Activated T-helper 1 cell treated with anti-CD3 and anti-CD28 coated beads, Interleukin-12 subunit alpha, Interleukin-12 subunit beta, Interleukin-2, Interleukin-4 antibody, amounts not matched to agents 30 ng/mL and 10 ng/mL and 1 ng/mL, durations not matched to agents 14 hours and 24 hours and 36 hours (primary cell): Measurements from ENCODE around the gene TMEM134. TPM values are rescaled to one million over a fixed set of nuclear protein-coding genes. Genes with fewer than 3 reads are reported as not detected.
"Not testable (repeated sequence)": the region's sequence is repeated elsewhere in the genome, so short reads cannot be mapped to it uniquely, and the experiment has no call there.

Experiments
- DNase-seq: peaks from one replicate; pipeline ENCODE4 v3.0.0; 2021; ENCODE audit warnings: low spot score
- H3K27ac Mint-ChIP-seq: one replicate; pipeline ENCODE4 v1.8.0; 2021; ENCODE audit warnings: mild to moderate bottlenecking, mixed read lengths
- H3K27me3 Mint-ChIP-seq: one replicate; pipeline ENCODE4 v1.8.0; 2022; ENCODE audit warnings: mild to moderate bottlenecking, moderate library complexity, mixed read lengths; ENCODE audit not compliant: insufficient read depth
- H3K36me3 Mint-ChIP-seq: one replicate; pipeline ENCODE4 v1.8.0; 2021; ENCODE audit warnings: low read depth, mixed read lengths
- H3K4me1 Mint-ChIP-seq: one replicate; pipeline ENCODE4 v1.8.0; 2021; ENCODE audit warnings: low read depth, mixed read lengths
- H3K4me3 Mint-ChIP-seq: one replicate; pipeline ENCODE4 v1.8.0; 2021; ENCODE audit warnings: mild to moderate bottlenecking, moderate library complexity, mixed read lengths
- H3K9me3 Mint-ChIP-seq: one replicate; pipeline ENCODE4 v1.8.0; 2021; ENCODE audit warnings: mixed read lengths
- intact Hi-C: fragments of 100-400 bp; cut with micrococcal nuclease; formaldehyde crosslinking; loops from one replicate; pipeline ENCODE4 v1.15.1; 2024
- total RNA-seq: library from RNA; stranded (reverse); gene quantifications from 2 replicates; pipeline ENCODE4 v1.2.3, GENCODE V29; 2022

Gene TMEM134
- total RNA-seq, 1 donor from 2014 or later = 61.4 TPM

DNA sequence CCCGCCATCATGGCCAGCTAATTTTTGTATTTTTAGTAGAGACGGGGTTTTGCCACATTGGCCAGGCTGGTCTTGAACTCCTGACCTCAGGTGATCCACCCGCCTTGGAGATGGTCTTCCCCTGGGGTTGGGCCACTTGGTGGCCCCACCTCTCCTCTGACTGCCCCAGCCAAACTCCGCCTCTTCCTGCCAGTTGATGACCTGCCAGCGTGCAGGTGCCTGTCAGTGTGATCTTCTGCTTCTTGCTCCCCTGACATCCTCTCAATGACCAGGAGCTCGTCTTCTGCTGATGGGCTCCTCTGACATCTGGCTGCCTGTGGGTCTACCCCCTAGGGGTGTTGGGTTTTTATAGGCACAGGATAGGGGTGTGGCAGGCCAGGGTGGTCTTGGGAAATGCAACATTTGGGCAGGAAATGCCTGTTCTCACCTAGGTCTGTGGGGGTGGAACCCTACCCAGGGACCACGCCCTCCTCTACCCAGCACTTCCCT is 16.9 kb upstream of the TMEM134 start:
- peaks cover 70% of the 10 kb centered on the region for H3K4me1 Mint-ChIP-seq
- not testable (repeated sequence) for H3K9me3 Mint-ChIP-seq, H3K27me3 Mint-ChIP-seq
- H3K4me3 Mint-ChIP-seq = peak overlapping the region; percentile 82
- DNase-seq = peak; percentile 48
- peak overlapping the region; percentile 100 for H3K27ac Mint-ChIP-seq
- intact Hi-C loops = loop anchor here (1.0 to 2.0 kb wide), 3 partner anchors 49 to 216 kb away; partner anchors contain the start of genes ANKRD13D and PTPRCAP
- H3K36me3 Mint-ChIP-seq = peaks cover 42% of the 10 kb centered on the region

DNA sequence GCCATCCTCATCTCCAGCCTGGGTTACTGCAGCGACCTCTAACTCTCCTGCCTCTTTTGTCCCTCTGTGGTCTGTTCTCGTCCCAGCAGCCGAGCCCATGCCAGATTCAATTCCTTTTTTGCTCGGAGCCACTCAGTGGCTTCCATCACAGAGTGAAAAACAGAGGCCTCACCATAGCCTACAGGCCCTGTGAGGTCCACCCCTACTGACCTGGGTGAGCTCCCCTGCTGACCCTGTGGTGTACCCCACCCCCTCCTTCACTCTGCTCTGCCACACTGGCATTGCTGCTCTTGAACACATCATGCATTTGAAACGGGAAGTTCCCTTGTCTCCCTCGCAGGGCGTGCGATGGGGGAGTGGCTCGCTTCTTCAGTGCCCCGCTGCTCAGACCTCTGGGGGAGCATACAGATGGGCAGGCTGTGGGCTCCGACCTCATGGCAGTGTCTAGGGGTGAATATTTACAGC is 15.8 kb upstream of the TMEM134 start:
- Mint-ChIP-seq H3K4me1 (peaks cover 69% of the 10 kb centered on the region), H3K27ac (peak overlapping the region; percentile 100), H3K4me3 (peak overlapping the region; percentile 94), H3K9me3 (no peaks in the 10 kb centered on the region), H3K27me3 (peaks cover 1% of the 10 kb centered on the region), H3K36me3 (peaks cover 39% of the 10 kb centered on the region)
- DNase-seq = peak; percentile 66
- intact Hi-C loops = loop anchor here (1.0 to 5.0 kb wide), 4 partner anchors 21 to 528 kb away; partner anchors contain the start of gene PC

DNA sequence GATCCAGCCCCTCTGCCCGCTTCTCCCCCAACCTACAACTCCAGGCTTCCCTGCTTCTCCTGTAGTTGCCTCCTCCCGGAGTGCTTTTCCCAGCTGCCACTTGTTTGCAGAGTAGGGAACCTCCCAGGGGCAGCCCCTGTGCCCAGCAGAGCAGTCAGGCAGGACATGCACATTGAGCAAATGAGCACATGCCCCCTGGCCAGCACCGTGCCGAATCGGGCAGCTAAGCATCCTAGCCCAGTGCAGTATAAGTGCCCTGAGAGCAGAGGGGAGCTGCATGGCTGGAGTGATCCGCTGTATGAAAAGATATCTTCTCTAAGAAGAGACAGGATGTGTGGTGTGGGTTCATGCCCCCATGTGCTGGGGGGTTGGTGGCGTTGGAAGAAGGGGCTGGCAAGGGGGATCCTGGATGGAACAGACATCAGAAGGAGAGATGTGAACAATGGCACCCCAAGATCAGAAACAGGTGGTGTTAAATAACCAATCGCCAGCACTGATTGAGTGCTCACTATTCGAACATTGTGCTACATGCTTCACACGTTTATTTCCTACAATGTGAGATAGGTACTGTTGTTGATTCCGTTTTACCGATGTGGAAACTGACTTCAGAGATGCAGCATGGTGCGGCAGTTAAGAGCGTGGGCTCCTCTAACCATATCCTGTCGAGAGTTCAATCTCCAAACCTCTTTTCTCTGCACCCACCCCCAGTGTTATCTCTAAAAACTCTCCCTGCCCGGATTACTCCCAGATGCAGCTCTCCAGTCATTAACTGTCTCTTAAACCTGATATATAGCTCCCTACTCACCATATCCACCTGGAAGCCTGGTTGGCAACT is 15.0 kb upstream of the TMEM134 start:
- H3K4me3 Mint-ChIP-seq = peak overlapping the region; percentile 94
- DNase-seq = peak; percentile 50
- H3K9me3 Mint-ChIP-seq = no peaks in the 10 kb centered on the region
- intact Hi-C loops = loop anchor here (1.0 to 5.0 kb wide), 8 partner anchors 15 to 527 kb away; partner anchors contain the start of genes CDK2AP2, PC, RPS6KB2 and TMEM134
- peaks cover 4% of the 10 kb centered on the region for H3K27me3 Mint-ChIP-seq
- peaks cover 34% of the 10 kb centered on the region for H3K36me3 Mint-ChIP-seq
- H3K27ac Mint-ChIP-seq = peak overlapping the region; percentile 100
- peaks cover 64% of the 10 kb centered on the region for H3K4me1 Mint-ChIP-seq

DNA sequence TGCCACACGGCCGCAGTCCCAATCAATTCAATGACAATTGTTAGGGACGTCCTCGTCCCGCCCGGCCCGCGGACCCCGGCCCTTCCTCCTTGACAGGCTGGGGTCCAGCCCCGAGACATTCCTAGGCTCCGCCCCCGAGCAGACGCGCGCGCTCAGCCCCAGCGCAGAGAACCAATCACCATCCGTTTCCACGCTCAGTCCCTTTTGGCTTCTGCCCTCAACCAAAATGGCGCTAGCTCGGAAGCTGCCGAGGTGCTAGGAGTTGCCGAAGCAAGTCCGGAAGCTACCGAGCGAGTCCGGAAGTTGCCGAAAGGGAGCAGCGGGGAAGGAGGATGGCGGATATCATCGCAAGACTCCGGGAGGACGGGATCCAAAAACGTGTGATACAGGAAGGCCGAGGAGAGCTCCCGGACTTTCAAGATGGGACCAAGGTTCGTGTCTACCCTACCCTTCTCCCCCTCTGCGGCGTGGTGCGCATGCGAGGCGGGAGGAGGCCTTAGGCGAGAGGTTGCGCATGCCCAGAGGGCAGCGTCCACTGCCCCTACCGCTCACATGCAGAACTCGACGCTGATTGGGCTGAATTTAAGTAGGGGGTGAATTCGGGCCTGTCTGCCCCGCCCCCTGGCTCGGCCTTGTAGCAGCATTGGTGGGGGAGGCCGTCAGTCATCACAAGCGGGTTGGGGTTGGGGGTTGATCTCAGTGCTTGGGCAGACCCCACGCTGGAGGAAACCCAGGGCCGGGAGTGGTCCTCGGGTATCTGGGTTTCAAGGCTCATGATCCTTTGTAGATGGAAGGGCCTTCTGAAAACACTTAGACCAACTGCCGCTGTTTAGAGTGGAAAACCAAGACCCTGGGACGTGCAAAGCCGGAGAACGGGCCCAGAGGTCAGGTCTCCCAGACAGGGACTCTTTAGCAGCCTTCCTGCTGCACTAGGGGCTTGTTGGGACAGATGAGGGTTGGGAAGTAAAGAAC is 14.1 kb upstream of the TMEM134 start, which contains the start of gene AIP:
AIP (plus strand) TSS at position 200 of the 972 bp plus-strand sequence; CDS start at position 333, 133 bp downstream.
- Mint-ChIP-seq H3K36me3 (peaks cover 27% of the 10 kb centered on the region), H3K27me3 (peaks cover 4% of the 10 kb centered on the region), H3K4me1 (peaks cover 55% of the 10 kb centered on the region), H3K27ac (peak within 1 kb of the TSS; percentile 100), H3K9me3 (no peaks in the 10 kb centered on the region), H3K4me3 (peak within 1 kb of the TSS; percentile 94)
- intact Hi-C loops = loop anchor here (1.0 to 5.0 kb wide), 6 partner anchors 14 to 526 kb away; partner anchors contain the start of genes CDK2AP2, PC, RPS6KB2 and TMEM134
- peak; percentile 98 for DNase-seq

DNA sequence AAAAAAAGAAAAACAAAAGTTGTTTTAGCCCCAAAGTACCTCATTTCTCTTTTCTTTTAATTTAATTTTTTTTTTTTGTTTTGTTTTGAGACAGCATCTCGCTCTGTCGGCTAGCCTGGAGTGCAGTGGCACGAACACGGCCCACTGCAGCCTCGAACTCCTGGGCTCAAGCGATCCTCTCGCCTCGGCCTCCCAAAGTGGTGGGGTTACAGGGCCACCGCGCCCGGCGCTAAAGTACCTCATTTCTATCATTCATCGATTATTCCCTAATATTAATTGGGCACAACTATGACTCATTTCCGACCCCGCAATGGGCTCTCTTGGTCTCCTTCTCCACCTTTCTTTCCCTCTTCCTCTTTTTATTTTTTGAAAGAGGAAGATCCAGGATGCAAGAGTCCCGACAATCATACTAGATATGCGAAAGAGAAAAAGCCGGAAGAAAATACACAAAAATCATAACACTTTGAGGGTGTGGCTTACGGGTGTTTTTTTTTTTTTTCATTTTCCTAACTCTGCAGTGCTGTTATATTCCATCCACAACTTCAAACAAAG is 13.3 kb upstream of the TMEM134 start:
- Mint-ChIP-seq H3K36me3 (peaks cover 20% of the 10 kb centered on the region), H3K4me1 (peaks cover 47% of the 10 kb centered on the region), H3K27ac (peak overlapping the region; percentile 100), H3K27me3 (peaks cover 7% of the 10 kb centered on the region), H3K4me3 (peak overlapping the region; percentile 94), H3K9me3 (no peaks in the 10 kb centered on the region)
- no peak for DNase-seq
- intact Hi-C loops = loop anchor here (5.0 kb wide), 1 partner anchor 525 kb away; the partner anchor contains the start of gene PC

DNA sequence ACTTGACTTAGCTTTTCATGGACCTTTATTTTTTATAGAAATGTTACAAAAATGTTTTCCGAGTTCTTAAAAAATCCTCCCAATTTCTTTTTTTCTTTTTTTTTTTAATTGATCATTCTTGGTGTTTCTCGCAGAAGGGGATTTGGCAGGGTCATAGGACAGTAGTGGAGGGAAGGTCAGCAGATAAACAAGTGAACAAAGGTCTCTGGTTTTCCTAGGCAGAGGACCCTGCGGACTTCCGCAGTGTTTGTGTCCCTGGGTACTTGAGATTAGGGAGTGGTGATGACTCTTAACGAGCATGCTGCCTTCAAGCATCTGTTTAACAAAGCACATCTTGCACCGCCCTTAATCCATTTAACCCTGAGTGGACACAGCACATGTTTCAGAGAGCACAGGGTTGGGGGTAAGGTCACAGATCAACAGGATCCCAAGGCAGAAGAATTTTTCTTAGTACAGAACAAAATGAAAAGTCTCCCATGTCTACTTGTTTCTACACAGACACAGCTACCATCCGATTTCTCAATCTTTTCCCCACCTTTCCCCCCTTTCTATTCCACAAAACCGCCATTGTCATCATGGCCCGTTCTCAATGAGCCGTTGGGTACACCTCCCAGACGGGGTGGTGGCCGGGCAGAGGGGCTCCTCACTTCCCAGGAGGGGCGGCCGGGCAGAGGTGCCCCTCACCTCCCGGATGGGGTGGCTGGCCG is 8.4 kb upstream of the TMEM134 start:
- H3K9me3 Mint-ChIP-seq, H3K27me3 Mint-ChIP-seq, H3K4me1 Mint-ChIP-seq, H3K27ac Mint-ChIP-seq, intact Hi-C loops, H3K4me3 Mint-ChIP-seq, H3K36me3 Mint-ChIP-seq, DNase-seq: not testable (repeated sequence)

DNA sequence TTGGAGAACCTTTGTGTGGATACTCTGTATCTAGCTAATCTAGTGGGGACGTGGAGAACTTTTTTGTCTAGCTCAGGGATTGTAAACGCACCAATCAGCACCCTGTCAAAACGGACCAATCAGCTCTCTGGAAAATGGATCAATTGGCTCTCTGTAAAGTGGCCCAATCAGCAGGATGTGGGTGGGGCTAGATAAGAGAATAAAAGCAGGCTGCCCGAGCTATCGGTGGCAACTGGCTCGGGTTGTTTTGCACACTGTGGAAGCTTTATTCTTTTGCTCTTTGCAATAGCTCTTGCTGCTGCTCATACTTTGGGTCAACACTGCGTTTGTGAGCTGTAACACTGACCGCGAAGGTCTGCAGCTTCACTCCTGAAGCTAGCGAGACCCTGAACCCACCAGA is 7.6 kb upstream of the TMEM134 start:
- H3K4me1 Mint-ChIP-seq, intact Hi-C loops, H3K36me3 Mint-ChIP-seq, H3K4me3 Mint-ChIP-seq, H3K9me3 Mint-ChIP-seq, DNase-seq, H3K27ac Mint-ChIP-seq, H3K27me3 Mint-ChIP-seq: not testable (repeated sequence)

DNA sequence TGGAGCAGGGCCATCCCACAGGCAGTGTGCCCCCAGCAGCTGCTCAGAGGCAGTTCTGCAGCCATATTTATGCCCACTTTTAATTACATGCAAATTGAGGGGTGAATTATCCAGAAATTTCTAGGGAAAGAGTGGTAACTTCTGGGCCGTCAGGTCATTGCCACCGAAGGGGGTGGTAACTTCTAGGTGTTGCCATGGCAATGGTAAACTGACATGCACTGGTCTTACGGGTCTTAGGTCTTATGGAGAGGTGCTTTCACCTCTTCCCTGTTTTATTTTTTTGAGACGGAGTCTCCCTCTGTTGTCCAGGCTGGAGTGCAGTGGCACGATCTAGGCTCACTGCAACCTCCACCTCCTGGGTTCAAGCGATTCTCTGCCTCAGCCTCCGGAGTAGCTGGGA is 3.8 kb upstream of the TMEM134 start:
- Mint-ChIP-seq H3K27ac (no peak overlapping the region), H3K9me3 (no peaks in the 10 kb centered on the region), H3K27me3 (peaks cover 3% of the 10 kb centered on the region), H3K4me3 (no peak overlapping the region), H3K4me1 (peaks cover 6% of the 10 kb centered on the region), H3K36me3 (no peaks in the 10 kb centered on the region)
- DNase-seq = no peak
- intact Hi-C loops = no loop called here

DNA sequence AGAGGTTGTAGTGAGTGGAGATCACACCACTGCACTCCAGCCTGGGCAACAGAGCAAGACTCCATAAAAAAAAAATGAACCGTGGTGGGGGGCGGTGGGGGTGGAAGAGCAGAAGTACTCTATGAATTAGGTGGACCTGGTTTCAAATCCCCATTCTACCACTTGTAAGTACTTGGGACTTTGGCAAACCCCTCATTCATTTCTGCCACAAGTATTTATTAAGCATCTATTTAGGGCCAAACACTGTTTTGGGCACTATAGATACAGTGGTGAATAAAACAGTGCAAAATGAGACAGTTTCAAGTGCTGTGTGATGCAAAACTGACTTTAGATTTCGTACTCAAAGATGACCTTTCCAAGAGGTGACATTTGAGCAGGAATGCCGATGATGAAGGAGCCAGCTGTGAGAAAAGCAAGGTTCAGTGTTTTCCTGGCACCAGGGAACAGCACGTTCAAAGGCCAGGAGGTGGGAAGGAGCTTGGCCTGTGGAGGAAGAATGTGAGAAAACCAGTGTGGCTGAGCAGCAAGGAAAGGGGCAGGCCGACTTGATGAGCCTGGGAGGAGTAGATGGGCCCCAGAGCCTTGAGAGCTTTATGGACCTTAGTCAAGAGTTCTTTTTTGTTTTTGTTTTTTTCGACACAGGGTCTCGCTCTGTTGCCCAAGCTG is 1.4 kb upstream of the TMEM134 start:
- no peak for DNase-seq
- intact Hi-C loops = no loop called here
- no peaks in the 10 kb centered on the region for H3K27me3 Mint-ChIP-seq
- H3K4me3 Mint-ChIP-seq = peak overlapping the region; percentile 76
- peaks cover 3% of the 10 kb centered on the region for H3K36me3 Mint-ChIP-seq
- no peak overlapping the region for H3K27ac Mint-ChIP-seq
- no peaks in the 10 kb centered on the region for H3K9me3 Mint-ChIP-seq
- H3K4me1 Mint-ChIP-seq = peaks cover 13% of the 10 kb centered on the region

DNA sequence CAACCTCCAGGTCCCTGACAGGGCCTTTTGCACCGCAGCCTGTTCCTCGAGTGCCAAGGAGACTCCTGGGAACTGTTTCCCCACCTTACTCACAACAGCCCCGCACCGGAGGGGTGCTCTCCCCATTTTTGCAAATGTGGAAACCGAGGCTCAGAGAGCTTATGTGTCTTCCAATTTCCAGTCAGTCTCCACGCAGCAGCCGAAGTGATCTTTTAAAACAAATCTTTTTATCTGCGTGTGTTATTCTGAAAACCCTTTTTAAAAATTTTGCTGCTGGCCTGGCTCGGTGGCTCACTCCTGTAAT is 409 bp upstream of the TMEM134 start:
- H3K36me3 Mint-ChIP-seq = peaks cover 6% of the 10 kb centered on the region
- no peaks in the 10 kb centered on the region for H3K27me3 Mint-ChIP-seq
- peaks cover 17% of the 10 kb centered on the region for H3K4me1 Mint-ChIP-seq
- H3K27ac Mint-ChIP-seq = peak overlapping the region; percentile 48
- no peak for DNase-seq
- intact Hi-C loops = loop anchor here (1.0 to 5.0 kb wide), 8 partner anchors 14 to 117 kb away; partner anchors contain the start of genes AIP, CDK2AP2, CORO1B and POLD4
- peak overlapping the region; percentile 76 for H3K4me3 Mint-ChIP-seq
- H3K9me3 Mint-ChIP-seq = no peaks in the 10 kb centered on the region

DNA sequence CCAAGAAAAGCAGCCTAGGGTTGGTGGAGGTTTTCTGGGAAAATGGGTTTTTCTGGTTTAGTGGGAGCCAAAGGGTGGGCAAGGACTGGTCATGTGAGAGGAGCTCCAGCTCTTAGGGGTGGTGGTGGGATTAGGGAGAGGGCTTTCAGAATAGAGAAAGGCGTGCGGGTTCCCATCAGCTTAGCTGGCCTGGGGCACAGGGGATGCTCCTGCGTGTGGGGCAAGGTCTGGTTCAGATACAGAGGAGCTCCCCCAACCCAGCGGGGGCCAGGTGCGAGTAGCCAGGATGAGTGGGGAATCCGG is 644 bp downstream of the TMEM134 start:
- peak overlapping the region; percentile 91 for H3K4me3 Mint-ChIP-seq
- no peak for DNase-seq
- H3K9me3 Mint-ChIP-seq = no peaks in the 10 kb centered on the region
- intact Hi-C loops = loop anchor here (2.0 to 5.0 kb wide), 2 partner anchors 30 to 116 kb away; partner anchors contain the start of gene POLD4
- H3K4me1 Mint-ChIP-seq = peaks cover 26% of the 10 kb centered on the region
- no peaks in the 10 kb centered on the region for H3K27me3 Mint-ChIP-seq
- peaks cover 6% of the 10 kb centered on the region for H3K36me3 Mint-ChIP-seq
- H3K27ac Mint-ChIP-seq = peak overlapping the region; percentile 84
